Vagina (tissue), 2 donors: ENCODE measurements around the gene PKIG.

ENCODE experiments used
- POLR2A ChIP-seq, 2 donors: fragments of 450-650 bp; IDR thresholded peaks; one replicate each; pipeline ENCODE4 v1.6.1; 2017; ENCODE audit warnings: antibody characterized with exemption in 2 of 2, mild to moderate bottlenecking in 2 of 2, moderate library complexity in 2 of 2
- TF ChIP-seq, protein P1 (sequence below), 3 experiments: fragments of 450-650 bp in 2 of 3; fragments of 200-600 bp in 1 of 3; sonication (generic) in 1 of 3; IDR thresholded peaks; one replicate each; pipeline ENCODE4 v1.5.1; 2017 to 2019; ENCODE audit warnings: antibody characterized with exemption in 3 of 3, mild to moderate bottlenecking in 2 of 3, moderate library complexity in 2 of 3

DNA sequence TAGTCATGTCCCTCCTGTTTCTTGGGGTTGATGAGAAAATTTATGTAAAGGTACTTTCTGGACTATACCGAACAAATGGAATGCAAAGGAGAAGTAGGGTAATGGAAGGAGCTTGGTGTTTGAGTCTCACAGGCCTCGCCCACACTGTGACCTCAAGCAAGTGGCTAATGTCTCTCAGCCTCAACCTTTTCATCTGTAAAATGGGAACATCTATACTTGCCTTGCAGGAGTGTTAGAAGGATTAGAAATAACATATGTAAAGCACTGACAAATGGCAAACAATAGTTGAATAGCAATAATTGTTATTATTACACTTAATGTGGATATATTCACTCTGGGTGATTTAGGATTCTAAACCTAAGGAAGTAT lies 8.9 kb upstream of the PKIG start:
- no peak for TF ChIP-seq POLR2A (IDR thresholded peaks at IDR 0.05)
- TF ChIP-seq, protein P1, sequence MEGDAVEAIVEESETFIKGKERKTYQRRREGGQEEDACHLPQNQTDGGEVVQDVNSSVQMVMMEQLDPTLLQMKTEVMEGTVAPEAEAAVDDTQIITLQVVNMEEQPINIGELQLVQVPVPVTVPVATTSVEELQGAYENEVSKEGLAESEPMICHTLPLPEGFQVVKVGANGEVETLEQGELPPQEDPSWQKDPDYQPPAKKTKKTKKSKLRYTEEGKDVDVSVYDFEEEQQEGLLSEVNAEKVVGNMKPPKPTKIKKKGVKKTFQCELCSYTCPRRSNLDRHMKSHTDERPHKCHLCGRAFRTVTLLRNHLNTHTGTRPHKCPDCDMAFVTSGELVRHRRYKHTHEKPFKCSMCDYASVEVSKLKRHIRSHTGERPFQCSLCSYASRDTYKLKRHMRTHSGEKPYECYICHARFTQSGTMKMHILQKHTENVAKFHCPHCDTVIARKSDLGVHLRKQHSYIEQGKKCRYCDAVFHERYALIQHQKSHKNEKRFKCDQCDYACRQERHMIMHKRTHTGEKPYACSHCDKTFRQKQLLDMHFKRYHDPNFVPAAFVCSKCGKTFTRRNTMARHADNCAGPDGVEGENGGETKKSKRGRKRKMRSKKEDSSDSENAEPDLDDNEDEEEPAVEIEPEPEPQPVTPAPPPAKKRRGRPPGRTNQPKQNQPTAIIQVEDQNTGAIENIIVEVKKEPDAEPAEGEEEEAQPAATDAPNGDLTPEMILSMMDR (IDR thresholded peaks at IDR 0.05), result no peak
